Activated naive CD4-positive, alpha-beta T cell treated with anti-CD3 and anti-CD28 coated beads, Interleukin-2, amount 50 U/mL, for 24 hours (primary cell): Measurements from ENCODE around the gene HECTD3.
A peak's percentile ranks its signal among the peaks of the same experiment; 100 is the strongest.
"Not testable (repeated sequence)": the region's sequence is repeated elsewhere in the genome, so short reads cannot be mapped to it uniquely, and the experiment has no call there.

ENCODE experiments used
- H3K27ac Mint-ChIP-seq: one replicate; pipeline ENCODE4 v1.8.0; 2021; ENCODE audit warnings: mild to moderate bottlenecking, mixed read lengths
- H3K27me3 Mint-ChIP-seq: one replicate; pipeline ENCODE4 v1.8.0; 2021; ENCODE audit warnings: mixed read lengths
- H3K36me3 Mint-ChIP-seq: one replicate; pipeline ENCODE4 v1.8.0; 2021; ENCODE audit warnings: mixed read lengths
- H3K4me1 Mint-ChIP-seq: one replicate; pipeline ENCODE4 v1.8.0; 2021; ENCODE audit warnings: mixed read lengths
- H3K4me3 Mint-ChIP-seq: one replicate; pipeline ENCODE4 v1.8.0; 2021; ENCODE audit warnings: mild to moderate bottlenecking, mixed read lengths
- H3K9me3 Mint-ChIP-seq: one replicate; pipeline ENCODE4 v1.8.0; 2021; ENCODE audit warnings: mixed read lengths

The HECTD3 gene

GRCh38 chr1:45007311-45007710, 3.8 kb downstream of the HECTD3 start:
- Mint-ChIP-seq H3K27me3 (no peaks in the 10 kb centered on the region), H3K36me3 (peaks cover 17% of the 10 kb centered on the region), H3K4me1 (peaks cover 29% of the 10 kb centered on the region), H3K9me3 (no peaks in the 10 kb centered on the region), H3K27ac (no peak overlapping the region), H3K4me3 (no peak overlapping the region)

GRCh38 chr1:45005761-45006160, 5.4 kb downstream of the HECTD3 start:
- no peaks in the 10 kb centered on the region for H3K9me3 Mint-ChIP-seq
- no peaks in the 10 kb centered on the region for H3K27me3 Mint-ChIP-seq
- H3K36me3 Mint-ChIP-seq = peaks cover 20% of the 10 kb centered on the region
- H3K27ac Mint-ChIP-seq = no peak overlapping the region
- peaks cover 23% of the 10 kb centered on the region for H3K4me1 Mint-ChIP-seq
- H3K4me3 Mint-ChIP-seq = no peak overlapping the region

- H3K9me3 Mint-ChIP-seq = no peaks in the 10 kb centered on the region
- H3K4me1 Mint-ChIP-seq = peaks cover 17% of the 10 kb centered on the region
- no peak overlapping the region for H3K4me3 Mint-ChIP-seq
- no peak overlapping the region for H3K27ac Mint-ChIP-seq
- H3K27me3 Mint-ChIP-seq = no peaks in the 10 kb centered on the region
- peaks cover 20% of the 10 kb centered on the region for H3K36me3 Mint-ChIP-seq
These were observed 6.7 kb downstream of the HECTD3 start for GRCh38 chr1:45004281-45004920.

- no peaks in the 10 kb centered on the region for H3K27me3 Mint-ChIP-seq
- no peak overlapping the region for H3K27ac Mint-ChIP-seq
- H3K4me3 Mint-ChIP-seq = no peak overlapping the region
- H3K9me3 Mint-ChIP-seq = no peaks in the 10 kb centered on the region
- H3K4me1 Mint-ChIP-seq = peaks cover 10% of the 10 kb centered on the region
- H3K36me3 Mint-ChIP-seq = peaks cover 14% of the 10 kb centered on the region
These were observed 7.4 kb downstream of the HECTD3 start for GRCh38 chr1:45003741-45004140.

- no peaks in the 10 kb centered on the region for H3K9me3 Mint-ChIP-seq
These were observed 8.2 kb downstream of the HECTD3 start for GRCh38 chr1:45002650-45003645.

GRCh38 chr1:45001576-45001975, 9.5 kb downstream of the HECTD3 start:
- not testable (repeated sequence) for H3K9me3 Mint-ChIP-seq, H3K27me3 Mint-ChIP-seq, H3K4me1 Mint-ChIP-seq, H3K27ac Mint-ChIP-seq, H3K4me3 Mint-ChIP-seq
- peaks cover 11% of the 10 kb centered on the region for H3K36me3 Mint-ChIP-seq

More at GRCh38 chr1:45002650-45003645, 8.2 kb downstream of the HECTD3 start:
- peak overlapping the region; percentile 26 for H3K27ac Mint-ChIP-seq
- H3K4me1 Mint-ChIP-seq = peaks cover 9% of the 10 kb centered on the region
- H3K4me3 Mint-ChIP-seq = no peak overlapping the region
- peaks cover 13% of the 10 kb centered on the region for H3K36me3 Mint-ChIP-seq
- no peaks in the 10 kb centered on the region for H3K27me3 Mint-ChIP-seq

- Mint-ChIP-seq H3K4me1 (peaks cover 9% of the 10 kb centered on the region), H3K27me3 (no peaks in the 10 kb centered on the region), H3K36me3 (peaks cover 11% of the 10 kb centered on the region), H3K4me3 (no peak overlapping the region), H3K27ac (peak overlapping the region; percentile 12), H3K9me3 (no peaks in the 10 kb centered on the region)
These were observed 10.1 kb downstream of the HECTD3 start for GRCh38 chr1:45001011-45001481.

GRCh38 chr1:44999232-44999631, 11.9 kb downstream of the HECTD3 start:
- peaks cover 9% of the 10 kb centered on the region for H3K4me1 Mint-ChIP-seq
- no peak overlapping the region for H3K27ac Mint-ChIP-seq
- H3K4me3 Mint-ChIP-seq = no peak overlapping the region
- no peaks in the 10 kb centered on the region for H3K9me3 Mint-ChIP-seq
- no peaks in the 10 kb centered on the region for H3K27me3 Mint-ChIP-seq
- peaks cover 9% of the 10 kb centered on the region for H3K36me3 Mint-ChIP-seq

- peak overlapping the region; percentile 51 for H3K27ac Mint-ChIP-seq
- no peak overlapping the region for H3K4me3 Mint-ChIP-seq
- H3K36me3 Mint-ChIP-seq = no peaks in the 10 kb centered on the region
- H3K9me3 Mint-ChIP-seq = no peaks in the 10 kb centered on the region
- H3K27me3 Mint-ChIP-seq = no peaks in the 10 kb centered on the region
- peaks cover 4% of the 10 kb centered on the region for H3K4me1 Mint-ChIP-seq
These were observed 15.5 kb downstream of the HECTD3 start for GRCh38 chr1:44995467-44996238.

GRCh38 chr1:44994309-44994898, 16.7 kb downstream of the HECTD3 start:
- no peak overlapping the region for H3K4me3 Mint-ChIP-seq
- H3K27me3 Mint-ChIP-seq = no peaks in the 10 kb centered on the region
- no peaks in the 10 kb centered on the region for H3K4me1 Mint-ChIP-seq
- H3K36me3 Mint-ChIP-seq = no peaks in the 10 kb centered on the region
- H3K9me3 Mint-ChIP-seq = no peaks in the 10 kb centered on the region
- no peak overlapping the region for H3K27ac Mint-ChIP-seq

GRCh38 chr1:44988531-44989156, 22.5 kb downstream of the HECTD3 start:
- Mint-ChIP-seq H3K4me1 (peaks cover 22% of the 10 kb centered on the region), H3K9me3 (no peaks in the 10 kb centered on the region), H3K4me3 (no peak overlapping the region), H3K27me3 (no peaks in the 10 kb centered on the region), H3K27ac (no peak overlapping the region), H3K36me3 (peaks cover 3% of the 10 kb centered on the region)

- peaks cover 30% of the 10 kb centered on the region for H3K4me1 Mint-ChIP-seq
These were observed 25.3 kb downstream of the HECTD3 start for GRCh38 chr1:44985747-44986359.

GRCh38 chr1:44977372-44977771, 33.8 kb downstream of the HECTD3 start:
- H3K9me3 Mint-ChIP-seq, H3K4me3 Mint-ChIP-seq, H3K27ac Mint-ChIP-seq, H3K27me3 Mint-ChIP-seq: not testable (repeated sequence)
- Mint-ChIP-seq H3K36me3 (peaks cover 31% of the 10 kb centered on the region), H3K4me1 (peaks cover 22% of the 10 kb centered on the region)

More at GRCh38 chr1:44985747-44986359, 25.3 kb downstream of the HECTD3 start:
- H3K9me3 Mint-ChIP-seq = no peaks in the 10 kb centered on the region
- peaks cover 6% of the 10 kb centered on the region for H3K36me3 Mint-ChIP-seq
- no peaks in the 10 kb centered on the region for H3K27me3 Mint-ChIP-seq
- peak overlapping the region; percentile 99 for H3K4me3 Mint-ChIP-seq
- H3K27ac Mint-ChIP-seq = peak overlapping the region; percentile 93

GRCh38 chr1:44976252-44976651, 34.9 kb downstream of the HECTD3 start:
- Mint-ChIP-seq H3K4me1 (peaks cover 18% of the 10 kb centered on the region), H3K4me3 (no peak overlapping the region), H3K36me3 (peaks cover 28% of the 10 kb centered on the region), H3K27me3 (no peaks in the 10 kb centered on the region), H3K27ac (no peak overlapping the region), H3K9me3 (peaks cover 6% of the 10 kb centered on the region)
